HUES64 (cell line): Measurements from ENCODE around the gene BTF3L4.

Source experiments
- H3K27ac ChIP-seq: 2 replicates; pipeline ENCODE4 v1.7.0; 2013; ENCODE audit warnings: low read depth, low read length, inconsistent platforms
- H3K27me3 ChIP-seq: 2 replicates; pipeline ENCODE4 v1.6.1; 2013; ENCODE audit warnings: mild to moderate bottlenecking, low read length; ENCODE audit not compliant: insufficient read depth
- H3K36me3 ChIP-seq: 2 replicates; pipeline ENCODE4 v1.6.1; 2013; ENCODE audit warnings: mild to moderate bottlenecking, low read length; ENCODE audit not compliant: insufficient read depth
- H3K4me1 ChIP-seq: 2 replicates; pipeline ENCODE4 v1.6.1; 2013; ENCODE audit warnings: mild to moderate bottlenecking, low read length, moderate library complexity; ENCODE audit not compliant: insufficient read depth
- H3K4me3 ChIP-seq: 2 replicates; pipeline ENCODE4 v1.5.1; 2013; ENCODE audit warnings: mild to moderate bottlenecking, low read length, moderate library complexity
- H3K9ac ChIP-seq: 2 replicates; pipeline ENCODE4 v1.6.1; 2013; ENCODE audit warnings: mild to moderate bottlenecking, low read depth, low read length
- H3K9me3 ChIP-seq: 2 replicates; pipeline ENCODE4 v1.6.1; 2013; ENCODE audit warnings: low read depth, low read length; ENCODE audit not compliant: insufficient read depth
- WGBS: fragments of 150-250, 120-280 bp; methylation state at CpG from one replicate; pipeline ENCODE4 v1.1.7; 2013; ENCODE audit warnings: missing lambda C conversion rate; 5-methylcytosine and 5-hydroxymethylcytosine counted together

Gene BTF3L4

DNA sequence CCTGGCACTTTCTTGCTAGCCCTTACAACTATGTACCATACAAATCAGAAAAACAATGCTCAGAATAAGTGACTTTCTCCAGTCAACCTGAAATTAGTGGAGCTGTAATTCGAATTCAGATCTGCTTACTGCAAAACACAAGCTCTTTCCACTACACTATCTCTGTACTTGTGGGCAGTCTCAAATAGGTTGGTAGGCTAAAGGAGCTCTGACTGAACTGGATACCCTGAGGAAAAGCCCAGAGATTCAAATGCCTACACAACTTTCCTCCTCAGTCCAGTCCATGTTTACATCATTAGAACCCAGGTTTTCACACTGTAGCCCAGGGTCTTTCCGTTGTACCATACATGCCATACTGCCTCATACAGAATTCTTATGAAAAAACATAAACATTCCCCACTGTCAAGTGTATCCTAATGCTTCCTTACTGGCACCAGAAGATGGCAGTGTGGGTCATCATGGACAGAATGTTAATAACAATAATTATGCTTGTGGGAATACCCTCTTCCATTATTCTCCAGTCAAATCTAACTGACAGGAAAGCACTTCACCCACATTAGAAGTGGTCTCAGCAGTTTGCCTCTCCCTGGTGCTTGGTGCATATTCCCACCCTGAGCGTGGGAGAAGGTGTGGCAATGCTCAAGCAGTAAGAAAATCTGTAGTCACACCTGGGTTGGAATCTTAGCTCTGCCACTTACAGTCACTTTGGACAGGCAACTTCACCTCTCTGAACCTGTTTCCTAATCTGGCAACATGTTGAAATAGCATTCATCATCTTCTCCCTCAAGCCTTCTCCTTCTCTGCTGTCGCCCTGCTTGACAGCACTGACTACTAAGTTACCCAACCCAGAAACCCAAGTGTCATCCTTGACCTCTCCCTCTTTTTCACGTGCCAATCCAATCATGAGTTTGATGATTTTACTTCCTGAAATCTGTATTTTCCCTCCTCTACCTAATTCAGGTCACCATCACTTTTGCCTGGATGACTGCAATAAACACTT, 71.4 kb downstream of the BTF3L4 start:
- no peaks in the 10 kb centered on the region; the same call in 1 of the 2 replicates for H3K27me3 ChIP-seq
- 47% methylated on average over 5 of the region's 5 CpGs for WGBS

DNA sequence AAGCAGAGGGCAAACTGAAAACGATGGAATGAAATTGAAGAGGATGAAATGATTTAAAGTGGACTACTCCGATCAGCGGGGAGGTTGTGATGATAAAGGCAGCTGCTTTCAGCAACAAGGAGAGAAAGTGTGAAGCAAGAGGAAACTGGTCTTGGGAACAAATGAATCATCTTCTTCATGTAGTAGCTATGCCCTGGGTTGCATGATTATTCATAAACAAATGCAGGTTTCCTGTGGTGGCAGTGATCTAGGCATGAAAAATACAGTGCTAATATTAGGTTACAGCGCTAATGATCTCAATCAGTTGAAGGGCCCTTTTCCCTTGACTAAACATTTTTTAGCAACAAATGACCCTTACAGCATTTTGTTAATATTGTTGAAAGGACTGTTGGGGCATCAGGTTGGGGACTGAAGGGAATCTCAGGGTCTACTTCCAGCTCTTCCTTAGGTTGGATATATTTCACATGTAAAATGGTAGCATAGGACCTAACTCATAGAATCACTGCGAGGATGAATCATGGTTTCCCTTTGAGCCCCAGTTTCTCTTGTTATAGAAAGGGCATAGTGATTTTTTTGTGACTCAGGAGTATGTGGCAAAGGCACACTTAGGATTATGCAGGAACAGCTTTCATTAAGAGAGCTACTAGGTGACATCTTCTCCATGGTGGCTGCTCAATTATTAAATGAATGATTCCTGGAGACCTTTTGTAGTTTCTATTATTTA, 83.9 kb downstream of the BTF3L4 start:
- WGBS, result 87% methylated on average over 5 of the region's 5 CpGs
- Histone ChIP-seq H3K27me3 (peaks cover 22% of the 10 kb centered on the region), H3K9ac (no peak overlapping the region), H3K27ac (no peak overlapping the region), H3K4me3 (no peak overlapping the region), H3K36me3 (no peaks in the 10 kb centered on the region), H3K9me3 (no peaks in the 10 kb centered on the region), H3K4me1 (peaks cover 6% of the 10 kb centered on the region; the same call in 1 of the 2 replicates)

More for the DNA sequence above, 71.4 kb downstream of the BTF3L4 start:
- Histone ChIP-seq H3K27ac (no peak overlapping the region), H3K36me3 (no peaks in the 10 kb centered on the region), H3K4me1 (no peaks in the 10 kb centered on the region), H3K4me3 (no peak overlapping the region), H3K9me3 (no peaks in the 10 kb centered on the region), H3K9ac (no peak overlapping the region)
